ENCODE measurements around the gene MEPCE.
A peak's percentile ranks its signal among the peaks of the same experiment; 100 is the strongest.
"Not testable (repeated sequence)": the region's sequence is repeated elsewhere in the genome, so short reads cannot be mapped to it uniquely, and the experiment has no call there.

Gene MEPCE, protein sequence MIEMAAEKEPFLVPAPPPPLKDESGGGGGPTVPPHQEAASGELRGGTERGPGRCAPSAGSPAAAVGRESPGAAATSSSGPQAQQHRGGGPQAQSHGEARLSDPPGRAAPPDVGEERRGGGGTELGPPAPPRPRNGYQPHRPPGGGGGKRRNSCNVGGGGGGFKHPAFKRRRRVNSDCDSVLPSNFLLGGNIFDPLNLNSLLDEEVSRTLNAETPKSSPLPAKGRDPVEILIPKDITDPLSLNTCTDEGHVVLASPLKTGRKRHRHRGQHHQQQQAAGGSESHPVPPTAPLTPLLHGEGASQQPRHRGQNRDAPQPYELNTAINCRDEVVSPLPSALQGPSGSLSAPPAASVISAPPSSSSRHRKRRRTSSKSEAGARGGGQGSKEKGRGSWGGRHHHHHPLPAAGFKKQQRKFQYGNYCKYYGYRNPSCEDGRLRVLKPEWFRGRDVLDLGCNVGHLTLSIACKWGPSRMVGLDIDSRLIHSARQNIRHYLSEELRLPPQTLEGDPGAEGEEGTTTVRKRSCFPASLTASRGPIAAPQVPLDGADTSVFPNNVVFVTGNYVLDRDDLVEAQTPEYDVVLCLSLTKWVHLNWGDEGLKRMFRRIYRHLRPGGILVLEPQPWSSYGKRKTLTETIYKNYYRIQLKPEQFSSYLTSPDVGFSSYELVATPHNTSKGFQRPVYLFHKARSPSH

GRCh38 chr7:100429637-100430492 lies at the start of gene MEPCE:
Gene MEPCE, plus strand, starts transcription at chr7:100429831. Its CDS starts 188 bp downstream, at chr7:100430019.
- peak; percentile 91 for DNase-seq (ENCODE audit: low read depth in 2 of 2)

GRCh38 chr7:100380196-100380595 lies 49.4 kb upstream of the MEPCE start:
- DNase-seq (ENCODE audit: low read depth in 2 of 2), result no peak

DNA sequence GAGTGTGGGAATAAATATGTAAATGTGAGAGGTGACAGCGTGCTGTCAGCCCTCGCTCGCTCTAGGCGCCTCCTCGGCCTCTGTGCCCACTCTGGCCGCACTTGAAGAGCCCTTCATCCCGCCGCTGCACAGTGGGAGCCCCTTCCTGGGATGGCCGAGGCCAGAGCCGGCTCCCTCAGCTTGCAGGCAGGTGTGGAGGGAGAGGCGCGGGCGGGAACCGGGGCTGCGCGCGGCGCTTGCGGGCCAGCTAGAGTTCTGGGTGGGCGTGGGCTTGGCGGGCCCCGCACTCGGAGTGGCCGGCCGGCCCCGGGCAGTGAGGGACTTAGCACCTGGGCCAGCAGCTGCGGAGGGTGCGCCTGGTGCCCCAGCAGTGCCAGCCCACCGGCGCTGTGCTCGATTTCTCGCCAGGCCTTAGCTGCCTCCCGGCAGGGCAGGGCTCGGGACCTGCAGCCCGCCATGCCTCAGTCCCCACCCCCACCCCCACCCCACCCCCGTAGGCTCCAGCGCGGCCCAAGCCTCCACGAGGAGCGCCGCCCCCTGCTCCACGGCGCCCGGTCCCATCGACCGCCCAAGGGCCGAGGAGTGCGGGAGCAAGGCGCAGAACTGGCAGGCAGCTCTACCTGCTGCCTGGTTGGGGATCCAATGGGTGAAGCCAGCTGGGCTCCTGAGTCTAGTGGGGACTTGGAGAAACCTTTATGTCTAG lies 47.9 kb upstream of the MEPCE start:
- not testable (repeated sequence) for DNase-seq (ENCODE audit: low read depth in 2 of 2)

- DNase-seq (ENCODE audit: low read depth in 2 of 2), result not testable (repeated sequence)
Measured at GRCh38 chr7:100382234-100382853, 47.3 kb upstream of the MEPCE start.

- no peak for DNase-seq (ENCODE audit: low read depth in 2 of 2)
Measured at GRCh38 chr7:100384628-100385294, 44.9 kb upstream of the MEPCE start.

DNA sequence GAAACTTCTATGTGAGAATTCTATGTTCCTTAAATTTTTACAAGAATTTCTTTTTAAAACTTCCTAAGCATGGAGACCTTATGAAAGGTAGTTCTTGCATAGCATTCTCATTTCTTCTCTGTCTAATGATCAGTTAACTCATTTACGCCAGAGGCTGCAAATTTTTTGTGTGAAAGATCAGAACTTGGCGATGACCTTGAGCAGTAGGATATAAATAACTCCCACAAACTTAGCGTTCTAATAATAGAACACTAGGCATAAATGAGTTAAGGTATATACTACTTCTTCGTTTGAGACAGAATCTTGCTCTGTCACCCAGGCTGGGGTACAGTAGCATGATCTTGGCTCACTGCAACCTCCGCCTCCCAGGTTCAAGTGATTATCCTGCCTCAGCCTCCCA lies 42.7 kb upstream of the MEPCE start:
- no peak for DNase-seq (ENCODE audit: low read depth in 2 of 2)

DNA sequence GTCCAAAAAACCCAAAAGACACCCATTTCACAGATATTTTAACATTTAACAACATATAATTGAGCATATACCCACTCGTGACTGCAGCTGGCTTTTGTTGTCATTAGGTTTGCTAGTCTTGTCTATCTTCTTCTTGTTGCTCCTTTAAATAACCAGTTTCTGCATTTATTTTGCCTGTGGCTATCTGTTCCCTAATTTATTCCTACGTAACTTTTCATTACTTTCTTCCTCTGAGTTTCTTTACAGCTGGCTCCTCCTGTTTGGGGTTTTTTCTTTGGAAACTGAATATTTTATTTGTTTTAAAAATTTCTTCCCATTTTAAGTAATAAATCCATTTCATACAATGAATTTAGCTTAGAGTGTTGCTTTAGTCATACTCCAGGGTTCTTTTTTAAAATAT lies 41.9 kb upstream of the MEPCE start:
- DNase-seq (ENCODE audit: low read depth in 2 of 2), result no peak

GRCh38 chr7:100389437-100390088 lies 40.1 kb upstream of the MEPCE start:
- DNase-seq (ENCODE audit: low read depth in 2 of 2), result no peak

- DNase-seq (ENCODE audit: low read depth in 2 of 2), result no peak
Measured at GRCh38 chr7:100390286-100391009, 39.2 kb upstream of the MEPCE start.

DNA sequence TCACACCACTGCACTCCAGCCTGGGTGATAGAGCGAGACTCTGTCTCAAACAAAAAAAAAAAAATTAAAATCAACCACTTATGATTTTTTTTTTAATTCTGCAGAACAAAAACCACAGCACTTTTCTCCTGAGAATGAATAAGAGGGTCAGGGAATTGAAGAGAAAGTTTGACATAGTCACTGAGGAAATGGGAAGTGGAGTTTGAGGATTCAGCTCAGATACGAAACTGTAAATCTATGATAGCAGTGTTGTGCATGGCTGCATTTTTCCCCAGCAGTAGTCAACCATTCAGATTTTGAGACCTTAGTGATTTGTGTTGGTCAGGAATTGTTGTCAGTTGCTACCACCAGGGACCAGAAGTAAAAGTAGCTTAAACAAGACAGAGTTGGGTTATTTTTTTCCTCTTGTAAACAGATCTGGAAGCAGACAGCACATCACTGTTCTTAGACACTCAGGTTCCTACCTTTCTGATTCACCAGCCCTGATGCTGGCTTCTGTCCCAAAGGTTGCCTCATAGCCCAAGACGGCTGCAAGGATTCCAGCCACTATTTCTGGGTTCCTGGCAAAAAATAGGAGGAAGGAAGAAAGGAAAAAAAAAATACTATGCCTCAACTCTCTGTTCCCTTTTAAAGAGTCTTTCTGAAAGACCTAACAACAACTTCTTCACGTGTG lies 36.3 kb upstream of the MEPCE start:
- DNase-seq (ENCODE audit: low read depth in 2 of 2), result no peak

DNA sequence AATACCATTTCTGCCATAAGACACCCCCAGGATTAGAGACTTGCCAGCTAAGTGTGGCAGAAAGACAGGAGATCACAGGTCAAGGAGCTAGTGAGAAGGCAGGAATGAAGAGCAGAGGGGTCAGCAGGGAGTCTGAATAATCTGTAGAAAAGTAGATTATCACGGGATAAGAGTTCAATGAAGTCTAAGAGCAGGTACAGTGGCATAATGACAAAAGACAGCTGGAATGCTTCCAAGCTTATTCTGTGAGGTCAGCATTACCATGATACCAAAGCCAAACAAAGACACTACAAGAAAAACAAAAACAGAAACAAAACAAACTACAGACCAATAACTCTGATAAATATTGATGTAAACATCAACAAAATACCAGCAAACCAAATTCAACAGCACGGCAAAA lies 35.6 kb upstream of the MEPCE start:
- DNase-seq (ENCODE audit: low read depth in 2 of 2), result no peak

DNA sequence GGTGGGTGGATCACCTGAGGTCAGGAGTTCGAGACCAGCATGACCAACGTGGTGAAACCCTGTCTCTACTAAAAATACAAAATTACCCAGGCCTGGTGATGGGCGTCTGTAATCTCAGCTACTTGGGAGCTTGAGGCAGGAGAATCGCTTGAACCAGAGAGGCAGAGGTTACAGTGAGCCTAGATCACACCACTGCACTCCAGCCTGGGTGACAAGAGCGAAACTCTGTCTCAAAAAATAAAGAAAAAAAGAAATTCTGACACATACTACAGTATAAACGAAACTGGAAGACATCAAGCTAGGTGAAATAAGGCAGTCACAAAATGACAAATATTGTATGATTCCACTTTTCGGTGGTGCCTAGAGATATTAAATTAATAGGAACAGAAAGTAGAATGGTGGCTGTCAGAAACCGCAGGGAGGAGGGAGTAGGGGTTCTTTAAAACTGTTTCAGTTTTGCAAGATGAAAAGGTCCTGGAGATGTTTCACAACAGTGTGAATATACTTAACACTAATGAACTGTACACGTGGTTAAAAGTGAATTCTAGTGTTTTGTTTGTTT lies 33.1 kb upstream of the MEPCE start:
- peak in 1 of 2 donors; percentile 22 for DNase-seq (ENCODE audit: low read depth in 2 of 2)

GRCh38 chr7:100397315-100398081 lies 32.1 kb upstream of the MEPCE start:
- no peak for DNase-seq (ENCODE audit: low read depth in 2 of 2)

GRCh38 chr7:100398239-100398638 lies 31.4 kb upstream of the MEPCE start:
- DNase-seq (ENCODE audit: low read depth in 2 of 2), result no peak

- no peak for DNase-seq (ENCODE audit: low read depth in 2 of 2)
Measured at GRCh38 chr7:100400041-100400440, 29.6 kb upstream of the MEPCE start.

GRCh38 chr7:100400656-100401055 lies 29.0 kb upstream of the MEPCE start:
- DNase-seq (ENCODE audit: low read depth in 2 of 2), result no peak

- no peak for DNase-seq (ENCODE audit: low read depth in 2 of 2)
Measured at GRCh38 chr7:100401811-100402210, 27.8 kb upstream of the MEPCE start.

DNA sequence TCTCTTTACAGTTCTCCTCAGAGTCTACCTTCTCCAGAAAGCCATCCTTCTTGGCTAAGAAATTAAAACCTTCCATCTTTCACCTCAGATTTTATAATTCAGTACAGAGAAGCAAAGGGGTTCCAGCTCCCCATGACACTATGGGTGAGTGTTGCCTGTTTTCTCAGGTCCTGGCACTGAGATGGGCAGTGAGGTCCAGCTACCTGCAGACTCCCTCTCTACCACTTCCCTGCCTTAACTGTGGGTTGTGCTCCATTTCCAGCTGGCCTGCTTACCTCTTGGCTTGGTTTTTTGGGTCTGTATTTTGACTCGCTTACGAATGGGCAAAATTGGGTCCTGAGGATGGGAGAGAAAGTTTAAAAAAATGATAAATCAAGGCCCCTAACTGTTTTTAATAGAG lies 27.4 kb upstream of the MEPCE start:
- no peak for DNase-seq (ENCODE audit: low read depth in 2 of 2)
